K562 (cell line): Measurements from ENCODE around the gene CCDC85B. TPM values are rescaled to one million over a fixed set of nuclear protein-coding genes. Genes with fewer than 3 reads are reported as not detected.
A peak's percentile ranks its signal among the peaks of the same experiment; 100 is the strongest.

Experiments
- ATAC-seq: fragments of 200-7000 bp; cut with Tn5 transposase; 3 replicates; pipeline ENCODE4 v1.9.1; 2020; ENCODE audit warnings: moderate library complexity
- BruUV-seq: library from RNA; stranded (reverse); fragments of 400-500 nt; replicated peaks from 2 replicates; lab custom pipeline; 2021; lab: Mats Ljungman, UMichigan
- CTCF ChIA-PET: fragments of 300-600 bp; formaldehyde crosslinking; extraction: SDS; loops from one replicate; lab custom pipeline; 2021; ENCODE audit warnings: low intra/inter-chr PET ratio; lab: Yijun Ruan, JAX
- POLR2A ChIA-PET: fragments of 300-600, 350-650 bp; sonication (Branson Sonifier 250); formaldehyde crosslinking; extraction: SDS; loops from one replicate; lab custom pipeline; 2021; ENCODE audit warnings: antibody characterized with exemption, inconsistent platforms; lab: Yijun Ruan, JAX
- DNase-seq, 4 experiments: peaks; one replicate each; pipeline versions ENCODE4 v3.0.0 to v3.0.0-alpha.2; 2011 to 2018; ENCODE audit warnings: low spot score in 3 of 4, mixed read lengths in 3 of 4; ENCODE audit errors: extremely low read depth in 1 of 4
- FAIRE-seq: peaks from 2 replicates; lab custom pipeline; 2011; peaks lifted over from hg19 to GRCh38; lab: Jason Lieb, UNC
- H2AFZ ChIP-seq: 2 replicates; pipeline ENCODE4 v1.6.0; 2011; ENCODE audit warnings: low read depth, low read length, control low read depth, inconsistent platforms
- H3K27ac ChIP-seq: fragments of 200-600 bp; 3 replicates; pipeline ENCODE4 v1.8.0; 2011; ENCODE audit warnings: low read depth, mild to moderate bottlenecking, control low read depth, inconsistent platforms, low read length, moderate library complexity, mixed read lengths; ENCODE audit errors: extremely low read depth
- H3K27me3 ChIP-seq, 2 experiments: fragments of 300-600 bp in 1 of 2; 2 replicates in 1 of 2; 3 replicates in 1 of 2; pipeline versions ENCODE4 v1.6.0 to v1.8.0; 2011; ENCODE audit warnings: inconsistent platforms in 2 of 2, low read length in 2 of 2, mild to moderate bottlenecking in 1 of 2, mixed read lengths in 1 of 2, moderate library complexity in 1 of 2; ENCODE audit not compliant: control insufficient read depth in 2 of 2, insufficient read depth in 2 of 2
- H3K36me3 ChIP-seq: fragments of 300-600 bp; 3 replicates; pipeline ENCODE4 v1.8.0; 2011; ENCODE audit warnings: mild to moderate bottlenecking, low read length, inconsistent platforms; ENCODE audit not compliant: control insufficient read depth, insufficient read depth
- H3K4me1 ChIP-seq, 2 experiments: fragments of 200-600 bp in 1 of 2; replicated peaks in 1 of 2; 2 replicates in 1 of 2; 3 replicates in 1 of 2; pipeline versions ENCODE4 v1.5.1 to v1.8.0; 2011; ENCODE audit warnings: inconsistent platforms in 2 of 2, low read length in 2 of 2, mild to moderate bottlenecking in 1 of 2, mixed read lengths in 1 of 2, moderate library complexity in 1 of 2; ENCODE audit not compliant: control insufficient read depth in 2 of 2, insufficient read depth in 2 of 2
- H3K4me2 ChIP-seq: 2 replicates; pipeline ENCODE4 v1.6.1; 2011; ENCODE audit warnings: low read length, control low read depth, inconsistent platforms, mixed read lengths; ENCODE audit not compliant: insufficient read depth
- H3K4me3 ChIP-seq: fragments of 200-600 bp; sonication (generic), shearing (Covaris generic); 2 replicates; pipeline ENCODE4 v1.5.1; 2016; ENCODE audit warnings: control low read depth, inconsistent platforms
- H3K79me2 ChIP-seq: fragments of 200-600 bp; 3 replicates; pipeline ENCODE4 v1.8.0; 2011; ENCODE audit warnings: low read length, inconsistent platforms; ENCODE audit not compliant: control insufficient read depth, insufficient read depth
- H3K9ac ChIP-seq, 2 experiments: 2 replicates each; pipeline versions ENCODE4 v1.6.0 to v1.6.1; 2011; ENCODE audit warnings: low read depth in 2 of 2, low read length in 2 of 2, control low read depth in 1 of 2, inconsistent platforms in 1 of 2, mild to moderate bottlenecking in 1 of 2, mixed read lengths in 1 of 2; ENCODE audit not compliant: insufficient read depth in 1 of 2
- H3K9me1 ChIP-seq: one replicate; pipeline ENCODE4 v1.6.0; 2011; ENCODE audit warnings: inconsistent platforms, mild to moderate bottlenecking, low read length, moderate library complexity; ENCODE audit not compliant: control insufficient read depth, insufficient read depth
- H3K9me3 ChIP-seq: replicated peaks from 2 replicates; pipeline ENCODE4 v1.5.1; 2011; ENCODE audit warnings: low read depth, low read length, inconsistent platforms; ENCODE audit not compliant: control insufficient read depth, insufficient read depth
- H4K20me1 ChIP-seq: replicated peaks from 2 replicates; pipeline ENCODE4 v1.6.1; 2011; ENCODE audit warnings: low read length, inconsistent platforms, mixed read lengths; ENCODE audit not compliant: control insufficient read depth, insufficient read depth
- ARID1B ChIP-seq: fragments of 450-650 bp; IDR thresholded peaks from 2 replicates; pipeline ENCODE4 v1.6.1; 2016; ENCODE audit warnings: antibody characterized with exemption, mild to moderate bottlenecking, inconsistent platforms
- DPF2 ChIP-seq: fragments of 450-650 bp; IDR thresholded peaks from 2 replicates; pipeline ENCODE4 v1.6.1; 2016
- EP400 ChIP-seq: fragments of 450-650 bp; IDR thresholded peaks from 2 replicates; pipeline ENCODE4 v1.6.1; 2017; ENCODE audit warnings: antibody characterized with exemption, mild to moderate bottlenecking, moderate library complexity
- ERF ChIP-seq: fragments of 450-650 bp; formaldehyde crosslinking; IDR thresholded peaks from 2 replicates; pipeline ENCODE4 v1.4.0; 2020; ENCODE audit warnings: mild to moderate bottlenecking, mixed read lengths
- FOXK2 ChIP-seq, 2 experiments: fragments of 450-650 bp; IDR thresholded peaks in 1 of 2; conservative IDR thresholded peaks in 1 of 2; 2 replicates each; pipeline ENCODE4 v1.6.1; 2016; ENCODE audit warnings: low read depth in 2 of 2, mild to moderate bottlenecking in 1 of 2
- MAZ ChIP-seq, 2 experiments: fragments of 450-650 bp in 1 of 2; sonication (generic) in 1 of 2; formaldehyde crosslinking; IDR thresholded peaks in 1 of 2; conservative IDR thresholded peaks in 1 of 2; 2 replicates each; pipeline versions ENCODE4 v1.4.0 to v1.5.0; 2020; ENCODE audit warnings: mild to moderate bottlenecking in 1 of 2, missing genetic modification reagents in 1 of 2
- NCOR1 ChIP-seq: fragments of 450-650 bp; IDR thresholded peaks from 2 replicates; pipeline ENCODE4 v1.6.1; 2016; ENCODE audit warnings: mild to moderate bottlenecking, moderate library complexity
- NR2C2 ChIP-seq, 2 experiments: fragments of 200-800 bp in 1 of 2; sonication (Bioruptor generic) in 1 of 2; sonication (generic) in 1 of 2; formaldehyde crosslinking in 1 of 2; IDR thresholded peaks; 2 replicates each; pipeline versions ENCODE4 v1.6.1 to v1.8.0; 2016 to 2022; ENCODE audit warnings: mild to moderate bottlenecking in 1 of 2, missing compliant biosample characterization in 1 of 2, missing genetic modification characterization in 1 of 2, missing genetic modification reagents in 1 of 2
- PHF8 ChIP-seq: fragments of 200-600 bp; sonication (generic); IDR thresholded peaks from 2 replicates; pipeline ENCODE4 v1.6.1; 2012; ENCODE audit warnings: mixed run types, mild to moderate bottlenecking, inconsistent platforms, low read length, moderate library complexity, borderline replicate concordance
- SMARCA4 ChIP-seq: fragments of 450-650 bp; IDR thresholded peaks from 2 replicates; pipeline ENCODE4 v1.6.1; 2016
- SMARCE1 ChIP-seq: fragments of 450-650 bp; IDR thresholded peaks from 2 replicates; pipeline ENCODE4 v1.7.1; 2016; ENCODE audit warnings: mild to moderate bottlenecking
- SRSF7 ChIP-seq: fragments of 200-400 bp; formaldehyde crosslinking; optimal IDR thresholded peaks from 2 replicates; pipeline ENCODE3; 2017; ENCODE audit warnings: mild to moderate bottlenecking, low read depth, low read length
- TEAD1 ChIP-seq, 2 experiments: fragments of 450-650 bp in 1 of 2; sonication (generic) in 1 of 2; formaldehyde crosslinking; IDR thresholded peaks; 2 replicates each; pipeline versions ENCODE4 v1.4.0 to v1.8.0; 2020 to 2022; ENCODE audit warnings: mild to moderate bottlenecking in 2 of 2, missing genetic modification reagents in 1 of 2
- ZKSCAN1 ChIP-seq: fragments of 150-350 bp; IDR thresholded peaks from 2 replicates; pipeline ENCODE4 v1.6.1; 2016; ENCODE audit warnings: low read depth, low read length
- ZNF324 ChIP-seq: fragments of 250-450 bp; sonication (Bioruptor Pico); IDR thresholded peaks from 2 replicates; pipeline ENCODE4 v1.4.0; 2020; ENCODE audit warnings: mild to moderate bottlenecking
- ZNF384 ChIP-seq: IDR thresholded peaks from 2 replicates; pipeline ENCODE4 v1.6.1; 2012; ENCODE audit warnings: low read depth, low read length, improper control_type of control experiment
- WGBS: fragments of 100-300 bp; shearing (Covaris generic); methylation state at CpG from one replicate; pipeline ENCODE4 v1.1.6; 2016; ENCODE audit warnings: low coverage, mixed read lengths; ENCODE audit not compliant: insufficient coverage; ENCODE audit errors: missing lambda C conversion rate; 5-methylcytosine and 5-hydroxymethylcytosine counted together
- in situ Hi-C: fragments of 300-500 bp; cut with MboI; formaldehyde crosslinking; loops from 4 replicates; pipeline ENCODE4 v1.15.0; 2018; ENCODE audit warnings: inconsistent platforms, mixed read lengths
- intact Hi-C: fragments of 100-400 bp; cut with micrococcal nuclease; formaldehyde crosslinking; loops from 2 replicates; pipeline ENCODE4 v1.14.2; 2022
- polyA plus RNA-seq, 8 experiments: library from polyadenylated mRNA; depleted of rRNA in 4 of 8; stranded (reverse) in 5 of 8; unstranded in 3 of 8; fragments of >200 nt; fragmentation: Nextera tagmentation in 2 of 8; fragmentation: Illumina TruSeq in 1 of 8; extraction: Ambion mirVana in 2 of 8; extraction: Trizol in 1 of 8; gene quantifications; 2 replicates each; pipeline versions ENCODE4 v1.2.1 to v1.2.3, GENCODE V29; 2011 to 2014; ENCODE audit warnings: inconsistent platforms in 1 of 8, missing spikeins in 1 of 8
- total RNA-seq, 7 experiments: library from RNA; depleted of rRNA in 6 of 7; stranded (reverse); fragments of >200 nt in 6 of 7; fragmentation: Illumina TruSeq in 2 of 7; extraction: Trizol in 2 of 7; gene quantifications; 2 replicates each; pipeline versions ENCODE4 v1.2.1 to v1.2.3, GENCODE V29; 2011 to 2021; ENCODE audit warnings: low replicate concordance in 1 of 7
- TF ChIP-seq, protein P1 (sequence below): fragments of 200-800 bp; sonication (Bioruptor generic); IDR thresholded peaks from 2 replicates; pipeline ENCODE4 v1.6.1; 2017; ENCODE audit warnings: missing genetic modification characterization, missing compliant biosample characterization
- TF ChIP-seq, protein P2 (sequence below): fragments of 450-650 bp; formaldehyde crosslinking; conservative IDR thresholded peaks from 2 replicates; pipeline ENCODE4 v1.4.0; 2022; ENCODE audit warnings: mild to moderate bottlenecking, missing genetic modification characterization
- TF ChIP-seq, protein P3 (sequence below): sonication (generic); IDR thresholded peaks from 2 replicates; pipeline ENCODE4 v1.6.1; 2016

Gene CCDC85B
- total and polyA plus RNA-seq, 9 of the 15 experiments (the other 6 are each of a cell fraction or from before 2014, with no cell fraction given) = 0.14 to 138 (median 6.2) TPM

DNA sequence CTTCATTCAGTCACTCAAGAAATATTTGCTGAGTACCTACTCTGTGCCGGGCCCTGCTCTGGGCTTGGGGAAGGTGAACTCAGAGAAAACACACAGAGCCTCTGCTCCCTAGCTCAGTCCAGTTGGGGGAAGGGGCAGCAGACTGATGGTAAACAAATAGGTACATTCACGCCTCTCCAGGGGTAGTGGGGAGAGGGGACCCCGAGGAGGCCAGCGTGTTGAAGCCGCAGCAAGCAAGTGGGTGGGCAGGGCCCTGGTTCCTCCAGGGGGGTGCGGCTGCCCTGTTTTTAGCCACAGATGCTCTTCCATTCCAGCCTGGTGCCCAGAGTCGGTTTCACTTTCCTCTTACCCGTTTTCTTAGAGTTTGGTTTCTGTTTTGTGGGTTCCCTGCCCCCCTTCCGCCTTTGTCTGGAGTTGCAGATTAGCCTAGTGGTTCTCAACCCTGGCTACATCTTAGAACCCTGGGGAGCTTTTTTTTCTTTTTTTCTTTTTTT is 37.5 kb downstream of the CCDC85B start:
- 43% methylated on average over 9 of the region's 9 CpGs for WGBS
- H3K36me3 ChIP-seq = peaks cover 3% of the 10 kb centered on the region; the same call in 1 of the 3 replicates
- BruUV-seq = no TSS peak
- ChIA-PET POLR2A (interaction anchor here (0.5 to 1.8 kb wide), 6 partner anchors 10 to 428 kb away, joined by 3 to 5 read pairs (median 3); partner anchors contain the start of gene CCDC85B), CTCF (no interaction called here)
- no peaks in the 10 kb centered on the region for H3K9me3 ChIP-seq
- DNase-seq (peak; percentile 14 to 64 (median 36)), FAIRE-seq (no peak), ATAC-seq (peak; percentile 52)
- no peaks in the 10 kb centered on the region for H3K9me1 ChIP-seq
- H3K27me3 ChIP-seq = no peaks in the 10 kb centered on the region
- peaks cover 23 to 42% of the 10 kb centered on the region in 2 experiments; a peak in 4 of 5 replicates for H3K4me1 ChIP-seq
- peak overlapping the region; percentile 66 for H3K4me2 ChIP-seq
- intact Hi-C loops (no loop called here), in situ Hi-C loops (no loop called here)
- H2AFZ ChIP-seq = peak overlapping the region; percentile 85
- H4K20me1 ChIP-seq = no peaks in the 10 kb centered on the region
- no peak overlapping the region; the same call in 1 of the 2 replicates for H3K4me3 ChIP-seq
- peak overlapping the region; percentile 47 for H3K27ac ChIP-seq
- H3K79me2 ChIP-seq = no peaks in the 10 kb centered on the region
- peak overlapping the region; percentile 32 to 44; a peak in 3 of 4 replicates for H3K9ac ChIP-seq
- peak; percentile 27; the same call in 1 of the 2 replicates for TF ChIP-seq PHF8
- TF ChIP-seq ZNF384 = peak; percentile 74
- peak in 1 of 2 experiments; percentile 6; a peak in 1 of 4 replicates for TF ChIP-seq FOXK2 (conservative IDR thresholded peaks at IDR 0.05 in 1 of 2, IDR thresholded peaks at IDR 0.05 in 1 of 2; ENCODE audit: low read depth in 2 of 2)
- peak; percentile 53; the same call in 1 of the 2 replicates for TF ChIP-seq DPF2
- TF ChIP-seq SMARCE1 = peak; percentile 54
- TF ChIP-seq ARID1B = peak; percentile 62
- TF ChIP-seq ZNF324 (CRISPR knock-in tag) = no peak
- peak in 1 of 2 experiments; percentile 34; a peak in 1 of 4 replicates for TF ChIP-seq TEAD1 (CRISPR knock-in tag; IDR thresholded peaks at IDR 0.05)
- peak in 1 of 2 experiments; percentile 34; a peak in 1 of 4 replicates for TF ChIP-seq MAZ (CRISPR knock-in tag; conservative IDR thresholded peaks at IDR 0.05 in 1 of 2, IDR thresholded peaks at IDR 0.05 in 1 of 2)
- TF ChIP-seq SMARCA4 = peak; percentile 65; the same call in 1 of the 2 replicates
- TF ChIP-seq, protein P1, sequence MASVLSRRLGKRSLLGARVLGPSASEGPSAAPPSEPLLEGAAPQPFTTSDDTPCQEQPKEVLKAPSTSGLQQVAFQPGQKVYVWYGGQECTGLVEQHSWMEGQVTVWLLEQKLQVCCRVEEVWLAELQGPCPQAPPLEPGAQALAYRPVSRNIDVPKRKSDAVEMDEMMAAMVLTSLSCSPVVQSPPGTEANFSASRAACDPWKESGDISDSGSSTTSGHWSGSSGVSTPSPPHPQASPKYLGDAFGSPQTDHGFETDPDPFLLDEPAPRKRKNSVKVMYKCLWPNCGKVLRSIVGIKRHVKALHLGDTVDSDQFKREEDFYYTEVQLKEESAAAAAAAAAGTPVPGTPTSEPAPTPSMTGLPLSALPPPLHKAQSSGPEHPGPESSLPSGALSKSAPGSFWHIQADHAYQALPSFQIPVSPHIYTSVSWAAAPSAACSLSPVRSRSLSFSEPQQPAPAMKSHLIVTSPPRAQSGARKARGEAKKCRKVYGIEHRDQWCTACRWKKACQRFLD (CRISPR knock-in tag) = peak; percentile 69
- TF ChIP-seq, protein P2, sequence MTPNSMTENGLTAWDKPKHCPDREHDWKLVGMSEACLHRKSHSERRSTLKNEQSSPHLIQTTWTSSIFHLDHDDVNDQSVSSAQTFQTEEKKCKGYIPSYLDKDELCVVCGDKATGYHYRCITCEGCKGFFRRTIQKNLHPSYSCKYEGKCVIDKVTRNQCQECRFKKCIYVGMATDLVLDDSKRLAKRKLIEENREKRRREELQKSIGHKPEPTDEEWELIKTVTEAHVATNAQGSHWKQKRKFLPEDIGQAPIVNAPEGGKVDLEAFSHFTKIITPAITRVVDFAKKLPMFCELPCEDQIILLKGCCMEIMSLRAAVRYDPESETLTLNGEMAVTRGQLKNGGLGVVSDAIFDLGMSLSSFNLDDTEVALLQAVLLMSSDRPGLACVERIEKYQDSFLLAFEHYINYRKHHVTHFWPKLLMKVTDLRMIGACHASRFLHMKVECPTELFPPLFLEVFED (CRISPR knock-in tag) = 0 out of 2 replicates have a peak, but pooled peaks have one; percentile 31
- no peak for TF ChIP-seq SRSF7
- TF ChIP-seq ERF = 0 out of 2 replicates have a peak, but pooled peaks have one; percentile 68
- TF ChIP-seq ZKSCAN1 = 0 out of 2 replicates have a peak, but pooled peaks have one; percentile 42
- 0 out of 2 replicates have a peak, but pooled peaks have one; percentile 24 for TF ChIP-seq NCOR1
- peak; percentile 19; the same call in 1 of the 2 replicates for TF ChIP-seq EP400
- TF ChIP-seq, protein P3, sequence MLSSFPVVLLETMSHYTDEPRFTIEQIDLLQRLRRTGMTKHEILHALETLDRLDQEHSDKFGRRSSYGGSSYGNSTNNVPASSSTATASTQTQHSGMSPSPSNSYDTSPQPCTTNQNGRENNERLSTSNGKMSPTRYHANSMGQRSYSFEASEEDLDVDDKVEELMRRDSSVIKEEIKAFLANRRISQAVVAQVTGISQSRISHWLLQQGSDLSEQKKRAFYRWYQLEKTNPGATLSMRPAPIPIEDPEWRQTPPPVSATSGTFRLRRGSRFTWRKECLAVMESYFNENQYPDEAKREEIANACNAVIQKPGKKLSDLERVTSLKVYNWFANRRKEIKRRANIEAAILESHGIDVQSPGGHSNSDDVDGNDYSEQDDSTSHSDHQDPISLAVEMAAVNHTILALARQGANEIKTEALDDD = no peak
- TF ChIP-seq NR2C2 (CRISPR knock-in tag; IDR thresholded peaks at IDR 0.05) = no peak
- peak; percentile 12; the same call in 1 of the 2 replicates for TF ChIP-seq NR2C2 (tag; IDR thresholded peaks at IDR 0.05)
